ENCODE measurements around the gene RNF225.

The RNF225 gene

GRCh38 chr19:58361900-58362271, 33.6 kb upstream of the RNF225 start:
- no peak for TF ChIP-seq CTCF (IDR thresholded peaks at IDR 0.05; ENCODE audit: low read length)
- no peak for TF ChIP-seq EZH2 (optimal IDR thresholded peaks at IDR 0.05; ENCODE audit: low read depth, low read length)
- no peaks in the 10 kb centered on the region for H3K36me3 ChIP-seq (replicated peaks; ENCODE audit: insufficient read depth, low read length)

GRCh38 chr19:58362272-58362994, 33.0 kb upstream of the RNF225 start, which contains the start of gene ZNF497:
Gene ZNF497, minus strand, starts transcription at chr19:58362751. Its CDS starts 5,116 bp downstream, at chr19:58357635.
- peak within 1 kb of the TSS; percentile 42; the same call in 1 of the 2 replicates for H2AFZ ChIP-seq (ENCODE audit: low read length)

More at GRCh38 chr19:58361900-58362271, 33.6 kb upstream of the RNF225 start:
- Histone ChIP-seq H3K79me2 (ENCODE audit: low read length) (no peaks in the 10 kb centered on the region), H3K27me3 (replicated peaks; ENCODE audit: insufficient read depth, low read length) (no peaks in the 10 kb centered on the region), H3K4me1 (ENCODE audit: low read length) (no peaks in the 10 kb centered on the region), H3K4me2 (ENCODE audit: low read depth, low read length) (no peak overlapping the region; the same call in 1 of the 2 replicates), H3K27ac (ENCODE audit: low read length) (no peak overlapping the region), H3K9me2 (replicated peaks; ENCODE audit: insufficient read depth, low read length) (no peaks in the 10 kb centered on the region), H4K20me1 (ENCODE audit: insufficient read depth, low read length) (no peaks in the 10 kb centered on the region), H3K4me3 (ENCODE audit: low read length) (peak overlapping the region; percentile 42; the same call in 1 of the 2 replicates), H3K9ac (ENCODE audit: low read length) (no peak overlapping the region), H3F3A (ENCODE audit: insufficient read depth, low read length) (no peaks in the 10 kb centered on the region), H2AFZ (ENCODE audit: low read length) (peak overlapping the region; percentile 42; the same call in 1 of the 2 replicates), H3K9me3 (replicated peaks; ENCODE audit: insufficient read depth, low read length) (no peaks in the 10 kb centered on the region)
- DNase-seq, result no peak

GRCh38 chr19:58364146-58364545, 31.3 kb upstream of the RNF225 start:
- H3K4me1 ChIP-seq (ENCODE audit: low read length), result no peaks in the 10 kb centered on the region
- H3K9me3 ChIP-seq (replicated peaks; ENCODE audit: insufficient read depth, low read length), result no peaks in the 10 kb centered on the region
- no peaks in the 10 kb centered on the region for H3F3A ChIP-seq (ENCODE audit: insufficient read depth, low read length)
- H3K4me2 ChIP-seq (ENCODE audit: low read depth, low read length), result no peak overlapping the region
- no peak overlapping the region for H3K4me3 ChIP-seq (ENCODE audit: low read length)
- H2AFZ ChIP-seq (ENCODE audit: low read length), result no peak overlapping the region
- no peaks in the 10 kb centered on the region for H3K79me2 ChIP-seq (ENCODE audit: low read length)
- H4K20me1 ChIP-seq (ENCODE audit: insufficient read depth, low read length), result no peaks in the 10 kb centered on the region
- DNase-seq, result no peak
- H3K27ac ChIP-seq (ENCODE audit: low read length), result no peak overlapping the region
- H3K36me3 ChIP-seq (replicated peaks; ENCODE audit: insufficient read depth, low read length), result no peaks in the 10 kb centered on the region
- H3K9ac ChIP-seq (ENCODE audit: low read length), result no peak overlapping the region
- H3K27me3 ChIP-seq (replicated peaks; ENCODE audit: insufficient read depth, low read length), result no peaks in the 10 kb centered on the region
- no peaks in the 10 kb centered on the region for H3K9me2 ChIP-seq (replicated peaks; ENCODE audit: insufficient read depth, low read length)
- TF ChIP-seq EZH2 (optimal IDR thresholded peaks at IDR 0.05; ENCODE audit: low read depth, low read length), result no peak
- no peak for TF ChIP-seq CTCF (IDR thresholded peaks at IDR 0.05; ENCODE audit: low read length)
- TF ChIP-seq EZH2phosphoT487 (IDR thresholded peaks at IDR 0.05; ENCODE audit: low read length), result no peak

More at GRCh38 chr19:58362272-58362994, 33.0 kb upstream of the RNF225 start, which contains the start of gene ZNF497:
- no peaks in the 10 kb centered on the region for H4K20me1 ChIP-seq (ENCODE audit: insufficient read depth, low read length)
- no peaks in the 10 kb centered on the region for H3K4me1 ChIP-seq (ENCODE audit: low read length)
- DNase-seq, result peak; percentile 43
- H3K4me3 ChIP-seq (ENCODE audit: low read length), result peak within 1 kb of the TSS; percentile 42; the same call in 1 of the 2 replicates
- no peaks in the 10 kb centered on the region for H3K36me3 ChIP-seq (replicated peaks; ENCODE audit: insufficient read depth, low read length)
- H3K4me2 ChIP-seq (ENCODE audit: low read depth, low read length), result no peak within 1 kb of the TSS; the same call in 1 of the 2 replicates
- H3K27ac ChIP-seq (ENCODE audit: low read length), result no peak within 1 kb of the TSS
- H3K27me3 ChIP-seq (replicated peaks; ENCODE audit: insufficient read depth, low read length), result no peaks in the 10 kb centered on the region
- no peaks in the 10 kb centered on the region for H3K9me3 ChIP-seq (replicated peaks; ENCODE audit: insufficient read depth, low read length)
- H3K9me2 ChIP-seq (replicated peaks; ENCODE audit: insufficient read depth, low read length), result no peaks in the 10 kb centered on the region
- TF ChIP-seq EZH2phosphoT487 (IDR thresholded peaks at IDR 0.05; ENCODE audit: low read length) (no peak), EZH2 (optimal IDR thresholded peaks at IDR 0.05; ENCODE audit: low read depth, low read length) (no peak)
- no peaks in the 10 kb centered on the region for H3K79me2 ChIP-seq (ENCODE audit: low read length)
- H3F3A ChIP-seq (ENCODE audit: insufficient read depth, low read length), result no peaks in the 10 kb centered on the region
- no peak within 1 kb of the TSS for H3K9ac ChIP-seq (ENCODE audit: low read length)
